ENCODE measurements around the gene CPNE1. TPM values are rescaled to one million over a fixed set of nuclear protein-coding genes. Genes with fewer than 3 reads are reported as not detected.

CPNE1 gene
- total RNA-seq, 1 experiment from 2014 or later: 333 TPM

DNA sequence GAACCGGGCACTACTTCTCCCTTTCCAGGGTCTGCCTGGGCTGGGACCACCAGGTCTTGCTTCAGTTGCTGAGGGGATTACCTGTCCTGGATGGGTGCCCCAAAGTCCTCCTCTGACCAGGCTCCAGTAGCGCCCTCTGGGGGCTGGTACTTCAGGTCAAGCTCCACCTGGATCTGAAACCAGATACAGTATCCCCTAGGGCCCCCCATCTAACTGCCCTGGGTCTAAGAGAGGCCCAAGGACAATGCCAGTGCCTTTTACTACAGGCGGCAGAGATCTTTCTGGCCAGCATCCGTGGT is 60.3 kb downstream of the CPNE1 start:
- CTCF ChIA-PET: interaction anchor here (0.9 to 2.1 kb wide), 5 partner anchors 8 to 343 kb away, joined by 3 to 10 read pairs (median 3); no protein-coding TSS in a partner anchor
- ATAC-seq: peak; percentile 73
- intact Hi-C loops (cut with micrococcal nuclease): loop anchor here (2.0 kb wide), 1 partner anchor 94 kb away; no protein-coding TSS in a partner anchor
- Histone ChIP-seq H3K27me3 (ENCODE audit: insufficient read depth, low read length) (no peaks in the 10 kb centered on the region), H3K4me3 (replicated peaks in 1 of 2; ENCODE audit: low read depth in 1 of 2, low read length in 2 of 2) (no peak overlapping the region), H3K36me3 (ENCODE audit: control insufficient read depth in 1 of 2, insufficient read depth in 2 of 2, low read length in 2 of 2) (no peaks in the 10 kb centered on the region), H4K20me1 (ENCODE audit: insufficient read depth) (no peaks in the 10 kb centered on the region), H2AFZ (ENCODE audit: low read depth, low read length, poor library complexity, severe bottlenecking) (no peak overlapping the region), H3K9me3 (ENCODE audit: control insufficient read depth in 1 of 2, insufficient read depth in 1 of 2, low read depth in 1 of 2, low read length in 2 of 2) (no peaks in the 10 kb centered on the region), H3K27ac (ENCODE audit: low read depth, low read length) (no peak overlapping the region), H3K9ac (ENCODE audit: low read length) (no peak overlapping the region), H3K79me2 (ENCODE audit: insufficient read depth, low read length) (no peaks in the 10 kb centered on the region), H3K4me1 (ENCODE audit: control insufficient read depth in 1 of 2, insufficient read depth in 2 of 2, low read length in 2 of 2) (peaks cover 24 to 34% of the 10 kb centered on the region in 2 experiments), H3K9me2 (ENCODE audit: insufficient read depth) (no peaks in the 10 kb centered on the region), H3K4me2 (ENCODE audit: low read length) (no peak overlapping the region)
- TF ChIP-seq ZFX (IDR thresholded peaks at IDR 0.05) (no peak), RAD21 (IDR thresholded peaks at IDR 0.05; ENCODE audit: low read depth) (peak; percentile 41), SRF (IDR thresholded peaks at IDR 0.05; ENCODE audit: low read depth) (no peak)
- TF ChIP-seq, protein P1, sequence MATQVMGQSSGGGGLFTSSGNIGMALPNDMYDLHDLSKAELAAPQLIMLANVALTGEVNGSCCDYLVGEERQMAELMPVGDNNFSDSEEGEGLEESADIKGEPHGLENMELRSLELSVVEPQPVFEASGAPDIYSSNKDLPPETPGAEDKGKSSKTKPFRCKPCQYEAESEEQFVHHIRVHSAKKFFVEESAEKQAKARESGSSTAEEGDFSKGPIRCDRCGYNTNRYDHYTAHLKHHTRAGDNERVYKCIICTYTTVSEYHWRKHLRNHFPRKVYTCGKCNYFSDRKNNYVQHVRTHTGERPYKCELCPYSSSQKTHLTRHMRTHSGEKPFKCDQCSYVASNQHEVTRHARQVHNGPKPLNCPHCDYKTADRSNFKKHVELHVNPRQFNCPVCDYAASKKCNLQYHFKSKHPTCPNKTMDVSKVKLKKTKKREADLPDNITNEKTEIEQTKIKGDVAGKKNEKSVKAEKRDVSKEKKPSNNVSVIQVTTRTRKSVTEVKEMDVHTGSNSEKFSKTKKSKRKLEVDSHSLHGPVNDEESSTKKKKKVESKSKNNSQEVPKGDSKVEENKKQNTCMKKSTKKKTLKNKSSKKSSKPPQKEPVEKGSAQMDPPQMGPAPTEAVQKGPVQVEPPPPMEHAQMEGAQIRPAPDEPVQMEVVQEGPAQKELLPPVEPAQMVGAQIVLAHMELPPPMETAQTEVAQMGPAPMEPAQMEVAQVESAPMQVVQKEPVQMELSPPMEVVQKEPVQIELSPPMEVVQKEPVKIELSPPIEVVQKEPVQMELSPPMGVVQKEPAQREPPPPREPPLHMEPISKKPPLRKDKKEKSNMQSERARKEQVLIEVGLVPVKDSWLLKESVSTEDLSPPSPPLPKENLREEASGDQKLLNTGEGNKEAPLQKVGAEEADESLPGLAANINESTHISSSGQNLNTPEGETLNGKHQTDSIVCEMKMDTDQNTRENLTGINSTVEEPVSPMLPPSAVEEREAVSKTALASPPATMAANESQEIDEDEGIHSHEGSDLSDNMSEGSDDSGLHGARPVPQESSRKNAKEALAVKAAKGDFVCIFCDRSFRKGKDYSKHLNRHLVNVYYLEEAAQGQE (IDR thresholded peaks at IDR 0.05; ENCODE audit: low read depth): no peak
- TF ChIP-seq, protein P2, sequence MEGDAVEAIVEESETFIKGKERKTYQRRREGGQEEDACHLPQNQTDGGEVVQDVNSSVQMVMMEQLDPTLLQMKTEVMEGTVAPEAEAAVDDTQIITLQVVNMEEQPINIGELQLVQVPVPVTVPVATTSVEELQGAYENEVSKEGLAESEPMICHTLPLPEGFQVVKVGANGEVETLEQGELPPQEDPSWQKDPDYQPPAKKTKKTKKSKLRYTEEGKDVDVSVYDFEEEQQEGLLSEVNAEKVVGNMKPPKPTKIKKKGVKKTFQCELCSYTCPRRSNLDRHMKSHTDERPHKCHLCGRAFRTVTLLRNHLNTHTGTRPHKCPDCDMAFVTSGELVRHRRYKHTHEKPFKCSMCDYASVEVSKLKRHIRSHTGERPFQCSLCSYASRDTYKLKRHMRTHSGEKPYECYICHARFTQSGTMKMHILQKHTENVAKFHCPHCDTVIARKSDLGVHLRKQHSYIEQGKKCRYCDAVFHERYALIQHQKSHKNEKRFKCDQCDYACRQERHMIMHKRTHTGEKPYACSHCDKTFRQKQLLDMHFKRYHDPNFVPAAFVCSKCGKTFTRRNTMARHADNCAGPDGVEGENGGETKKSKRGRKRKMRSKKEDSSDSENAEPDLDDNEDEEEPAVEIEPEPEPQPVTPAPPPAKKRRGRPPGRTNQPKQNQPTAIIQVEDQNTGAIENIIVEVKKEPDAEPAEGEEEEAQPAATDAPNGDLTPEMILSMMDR (IDR thresholded peaks at IDR 0.05 in 2 of 3, conservative IDR thresholded peaks at IDR 0.05 in 1 of 3; ENCODE audit: borderline replicate concordance in 1 of 3, insufficient read depth in 1 of 3, low read depth in 2 of 3, low read length in 2 of 3): peak in 2 of 3 experiments; percentile 62 to 70; a peak in 4 of 6 replicates
- no TSS peak for BruUV-seq (replicated peaks)
- RAD21 ChIA-PET (ENCODE audit: low non-redundant PET in 1 of 2, low total read pairs in 2 of 2, uncharacterized antibody in 2 of 2, unreplicated experiment in 2 of 2): no interaction called here
- DNase-seq (ENCODE audit: low read depth, low spot score): no peak
- POLR2A ChIA-PET: interaction anchor here (1.0 to 1.5 kb wide), 2 partner anchors 11 to 13 kb away, joined by 3 to 4 read pairs; partner anchors contain the start of gene SPAG4

Data from HCT116 (cell line).